ENCODE data around the gene NEUROD2. TPM values are rescaled to one million over a fixed set of nuclear protein-coding genes. Genes with fewer than 3 reads are reported as not detected.

NEUROD2 gene
- total RNA-seq, 6 experiments from 2014 or later: not detected

DNA sequence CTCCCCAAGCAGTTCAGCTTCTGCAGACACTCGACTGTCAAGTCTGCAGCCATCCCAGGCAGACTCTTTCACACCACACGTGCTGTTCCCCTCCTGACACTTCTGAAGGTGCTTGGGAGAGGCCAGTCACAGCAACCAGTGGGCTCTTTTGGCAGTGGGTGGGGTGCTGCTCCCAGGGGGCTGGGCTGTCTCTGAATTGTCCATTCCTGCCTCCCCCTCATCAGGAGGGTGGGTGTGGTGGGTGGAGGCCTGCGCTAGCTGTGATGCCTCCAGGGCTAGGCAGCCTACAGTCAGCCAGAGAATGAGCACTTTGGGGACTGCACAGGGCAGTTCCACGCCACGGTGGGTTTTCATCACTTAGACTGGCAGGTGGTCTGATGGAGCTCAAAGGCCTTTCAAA, 39.5 kb upstream of the NEUROD2 start:
- H3K4me1 ChIP-seq: no peaks in the 10 kb centered on the region
- H3K36me3 ChIP-seq: no peaks in the 10 kb centered on the region
- no peaks in the 10 kb centered on the region for H3K27me3 ChIP-seq
- no peak for TF ChIP-seq CTCF (IDR thresholded peaks at IDR 0.05)
- TF ChIP-seq POLR2A (IDR thresholded peaks at IDR 0.05): no peak
- H3K27ac ChIP-seq: no peak overlapping the region
- DNase-seq (no peak), ATAC-seq (no peak)
- intact Hi-C loops (cut with DNase I): no loop called here
- no peak overlapping the region for H3K4me3 ChIP-seq
- no CpG with 5 or more reads among the region's 5 CpGs for WGBS (ENCODE audit: insufficient coverage, low coverage, low lambda C conversion rate, missing lambda C conversion rate)
- no peaks in the 10 kb centered on the region for H3K9me3 ChIP-seq

GRCh38 chr17:39643271-39643670, 35.6 kb upstream of the NEUROD2 start:
- intact Hi-C loops (cut with DNase I): no loop called here
- peaks cover 0 to 4% (median under 1%) of the 10 kb centered on the region in 4 donors for H3K4me1 ChIP-seq
- H3K36me3 ChIP-seq: no peaks in the 10 kb centered on the region
- ATAC-seq (peak in 2 of 4 donors; percentile 4 to 25), DNase-seq (no peak)
- no CpG with 5 or more reads among the region's 4 CpGs for WGBS (ENCODE audit: insufficient coverage, low coverage, low lambda C conversion rate, missing lambda C conversion rate)
- H3K9me3 ChIP-seq: no peaks in the 10 kb centered on the region
- no peaks in the 10 kb centered on the region for H3K27me3 ChIP-seq
- H3K4me3 ChIP-seq: no peak overlapping the region
- H3K27ac ChIP-seq: no peak overlapping the region
- TF ChIP-seq POLR2A (IDR thresholded peaks at IDR 0.05): no peak
- TF ChIP-seq CTCF (IDR thresholded peaks at IDR 0.05): no peak

- Histone ChIP-seq H3K27me3 (no peaks in the 10 kb centered on the region), H3K9me3 (no peaks in the 10 kb centered on the region), H3K4me3 (no peak overlapping the region), H3K36me3 (no peaks in the 10 kb centered on the region), H3K27ac (no peak overlapping the region), H3K4me1 (peaks cover 0 to 10% (median 3%) of the 10 kb centered on the region in 4 donors)
- no peak for TF ChIP-seq CTCF (IDR thresholded peaks at IDR 0.05)
- no peak for TF ChIP-seq POLR2A (IDR thresholded peaks at IDR 0.05)
- intact Hi-C loops (cut with DNase I): no loop called here
- ATAC-seq (peak in 3 of 4 donors; percentile 10 to 33 (median 15)), DNase-seq (no peak)
- 57% methylated on average over 7 of the region's 9 CpGs for WGBS (ENCODE audit: insufficient coverage, low coverage, low lambda C conversion rate, missing lambda C conversion rate)
These were observed 34.8 kb upstream of the NEUROD2 start for GRCh38 chr17:39642291-39643074.

GRCh38 chr17:39641883-39642282, 34.2 kb upstream of the NEUROD2 start:
- H3K4me1 ChIP-seq: peaks cover 0 to 10% (median 3%) of the 10 kb centered on the region in 4 donors
- no peak overlapping the region for H3K27ac ChIP-seq
- no peak for DNase-seq
- H3K36me3 ChIP-seq: no peaks in the 10 kb centered on the region
- 64% methylated on average over 6 of the region's 7 CpGs for WGBS (ENCODE audit: insufficient coverage, low coverage, low lambda C conversion rate, missing lambda C conversion rate)
- peak in 3 of 4 donors; percentile 5 to 23 (median 6) for ATAC-seq
- no peaks in the 10 kb centered on the region for H3K27me3 ChIP-seq
- no peak for TF ChIP-seq CTCF (IDR thresholded peaks at IDR 0.05)
- TF ChIP-seq POLR2A (IDR thresholded peaks at IDR 0.05): no peak
- no peaks in the 10 kb centered on the region for H3K9me3 ChIP-seq
- intact Hi-C loops (cut with DNase I): no loop called here
- H3K4me3 ChIP-seq: no peak overlapping the region
